Measurements from ENCODE around the gene SH3BP5.

Gene SH3BP5

DNA sequence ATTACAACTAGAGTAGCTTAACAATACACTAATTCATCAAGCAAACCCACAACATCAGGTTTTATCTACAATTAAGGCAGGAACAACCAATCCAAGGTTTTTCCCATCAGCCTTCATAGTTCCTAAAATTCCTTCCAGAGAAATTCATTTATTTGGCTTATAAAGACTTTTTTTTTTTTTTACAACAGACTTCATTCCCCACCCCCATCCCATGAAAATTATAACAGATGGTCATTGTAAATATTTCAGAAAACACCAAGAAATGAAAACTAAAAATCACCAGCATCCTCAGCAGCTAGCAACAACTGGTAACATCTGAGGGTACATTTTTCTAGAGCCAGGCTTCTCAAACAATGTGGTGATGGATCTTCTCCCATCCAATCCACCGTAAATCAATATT, 11.0 kb downstream of the SH3BP5 start:
- no peak overlapping the region for H4K8ac ChIP-seq (ENCODE audit: low read depth, low read length)
- H2BK15ac ChIP-seq (ENCODE audit: low read length), result no peak overlapping the region
- no peak for DNase-seq (ENCODE audit: low spot score)
- H3K14ac ChIP-seq (ENCODE audit: low read length), result no peak overlapping the region
- no peak overlapping the region for H3K18ac ChIP-seq (ENCODE audit: low read length)
- no peak overlapping the region for H2BK120ac ChIP-seq (ENCODE audit: low read depth, low read length)
- H2BK5ac ChIP-seq (ENCODE audit: low read length), result no peak overlapping the region
- H3K79me1 ChIP-seq (ENCODE audit: low read depth, low read length), result no peaks in the 10 kb centered on the region
- no peak overlapping the region for H3K27ac ChIP-seq (replicated peaks; ENCODE audit: low read length)
- H3K9me3 ChIP-seq (replicated peaks in 1 of 2; ENCODE audit: control insufficient read depth in 2 of 2, insufficient read depth in 1 of 2, low read depth in 1 of 2, low read length in 2 of 2), result no peaks in the 10 kb centered on the region
- H2AFZ ChIP-seq (ENCODE audit: low read length), result no peak overlapping the region
- H4K91ac ChIP-seq (ENCODE audit: low read depth, low read length, poor library complexity), result no peak overlapping the region
- no CpG with 5 or more reads among the region's 1 CpG for WGBS, 2 donors (ENCODE audit: extremely low coverage in 2 of 2, insufficient read length in 2 of 2, insufficient replicate concordance in 1 of 2)
- H3K27me3 ChIP-seq (ENCODE audit: control insufficient read depth in 3 of 3, insufficient read depth in 3 of 3, low read depth in 1 of 3, low read length in 3 of 3), result no peaks in the 10 kb centered on the region
- no peaks in the 10 kb centered on the region for H3K36me3 ChIP-seq (replicated peaks in 1 of 2; ENCODE audit: control insufficient read depth in 2 of 2, insufficient read depth in 2 of 2, low read length in 2 of 2)
- H2AK5ac ChIP-seq (ENCODE audit: low read depth, low read length), result no peak overlapping the region
- H3K23ac ChIP-seq (ENCODE audit: low read depth, low read length, poor library complexity), result no peak overlapping the region
- no peak overlapping the region for H3K4me2 ChIP-seq (ENCODE audit: insufficient read depth, low read length, poor library complexity, severe bottlenecking)
- no peak overlapping the region for H3K4ac ChIP-seq (ENCODE audit: low read length)
- H3K4me3 ChIP-seq (ENCODE audit: low read length in 2 of 2), result no peak overlapping the region
- peaks cover 0 to 10% of the 10 kb centered on the region in 2 donors for H3K4me1 ChIP-seq (ENCODE audit: control insufficient read depth in 2 of 2, insufficient read depth in 1 of 2, low read depth in 1 of 2, low read length in 2 of 2)
- no peak overlapping the region for H3K9ac ChIP-seq (ENCODE audit: low read depth, low read length, poor library complexity)
- no peak overlapping the region for H2BK12ac ChIP-seq (ENCODE audit: low read length)

DNA sequence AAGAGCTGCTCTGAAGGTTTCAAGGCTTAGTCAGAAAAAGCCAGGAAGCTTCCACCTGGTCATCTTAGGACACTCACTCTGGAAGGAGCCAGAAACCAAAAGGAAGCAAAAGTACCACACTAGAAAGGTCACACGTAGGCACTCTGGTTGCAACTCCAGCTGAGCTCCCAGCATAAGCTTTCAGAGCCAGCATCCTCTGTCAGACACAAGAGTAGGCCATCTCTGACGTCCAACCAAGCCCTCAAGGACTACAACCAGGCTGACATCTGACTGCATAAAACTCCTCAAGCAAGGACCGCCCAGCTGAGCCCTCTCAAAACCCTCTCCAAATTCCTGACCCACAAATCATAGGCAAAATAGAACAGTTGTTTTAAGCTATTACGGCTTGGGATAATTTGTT, 12.8 kb downstream of the SH3BP5 start:
- Histone ChIP-seq H3K4me3 (ENCODE audit: low read length in 2 of 2) (no peak overlapping the region), H3K14ac (ENCODE audit: low read length) (no peak overlapping the region), H3K79me1 (ENCODE audit: low read depth, low read length) (no peaks in the 10 kb centered on the region), H2AFZ (ENCODE audit: low read length) (no peak overlapping the region), H3K23ac (ENCODE audit: low read depth, low read length, poor library complexity) (no peak overlapping the region), H3K18ac (ENCODE audit: low read length) (no peak overlapping the region), H3K9ac (ENCODE audit: low read depth, low read length, poor library complexity) (no peak overlapping the region), H3K36me3 (replicated peaks in 1 of 2; ENCODE audit: control insufficient read depth in 2 of 2, insufficient read depth in 2 of 2, low read length in 2 of 2) (no peaks in the 10 kb centered on the region), H2BK120ac (ENCODE audit: low read depth, low read length) (no peak overlapping the region), H3K27me3 (ENCODE audit: control insufficient read depth in 3 of 3, insufficient read depth in 3 of 3, low read depth in 1 of 3, low read length in 3 of 3) (no peaks in the 10 kb centered on the region), H3K4me1 (ENCODE audit: control insufficient read depth in 2 of 2, insufficient read depth in 1 of 2, low read depth in 1 of 2, low read length in 2 of 2) (peaks cover 0 to 7% of the 10 kb centered on the region in 2 donors), H3K27ac (replicated peaks; ENCODE audit: low read length) (no peak overlapping the region), H4K8ac (ENCODE audit: low read depth, low read length) (no peak overlapping the region), H3K4ac (ENCODE audit: low read length) (no peak overlapping the region), H2AK5ac (ENCODE audit: low read depth, low read length) (no peak overlapping the region), H2BK12ac (ENCODE audit: low read length) (no peak overlapping the region), H2BK15ac (ENCODE audit: low read length) (no peak overlapping the region), H4K91ac (ENCODE audit: low read depth, low read length, poor library complexity) (no peak overlapping the region), H3K9me3 (replicated peaks in 1 of 2; ENCODE audit: control insufficient read depth in 2 of 2, insufficient read depth in 1 of 2, low read depth in 1 of 2, low read length in 2 of 2) (no peaks in the 10 kb centered on the region), H3K4me2 (ENCODE audit: insufficient read depth, low read length, poor library complexity, severe bottlenecking) (no peak overlapping the region), H2BK5ac (ENCODE audit: low read length) (no peak overlapping the region)
- no CpG with 5 or more reads among the region's 4 CpGs for WGBS, 2 donors (ENCODE audit: extremely low coverage in 2 of 2, insufficient read length in 2 of 2, insufficient replicate concordance in 1 of 2)
- DNase-seq (ENCODE audit: low spot score), result no peak

DNA sequence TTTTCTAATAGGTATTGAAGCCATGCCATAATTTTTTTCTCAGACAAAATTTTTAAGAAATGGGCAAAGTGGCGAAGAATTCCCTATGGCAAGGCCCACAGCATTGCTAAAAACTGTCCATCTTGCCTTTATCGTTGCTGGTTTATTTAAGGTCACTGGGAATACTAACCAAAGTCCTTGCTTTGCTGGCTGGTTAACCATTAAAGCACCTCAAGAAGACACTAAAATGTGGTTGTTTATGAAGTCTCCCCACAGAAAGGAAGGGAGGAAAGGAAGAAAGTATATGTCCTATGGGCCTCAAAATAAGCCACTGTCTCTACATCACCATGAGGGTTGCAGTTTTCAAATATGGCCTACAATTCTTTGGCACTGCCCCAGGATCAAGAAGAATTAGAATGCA, 13.2 kb downstream of the SH3BP5 start:
- H3K23ac ChIP-seq (ENCODE audit: low read depth, low read length, poor library complexity), result no peak overlapping the region
- H3K4me3 ChIP-seq (ENCODE audit: low read length in 2 of 2), result no peak overlapping the region
- no peaks in the 10 kb centered on the region for H3K27me3 ChIP-seq (ENCODE audit: control insufficient read depth in 3 of 3, insufficient read depth in 3 of 3, low read depth in 1 of 3, low read length in 3 of 3)
- H3K9ac ChIP-seq (ENCODE audit: low read depth, low read length, poor library complexity), result no peak overlapping the region
- H3K27ac ChIP-seq (replicated peaks; ENCODE audit: low read length), result no peak overlapping the region
- DNase-seq (ENCODE audit: low spot score), result no peak
- H2AFZ ChIP-seq (ENCODE audit: low read length), result no peak overlapping the region
- H3K4me2 ChIP-seq (ENCODE audit: insufficient read depth, low read length, poor library complexity, severe bottlenecking), result no peak overlapping the region
- no peak overlapping the region for H4K91ac ChIP-seq (ENCODE audit: low read depth, low read length, poor library complexity)
- H3K36me3 ChIP-seq (replicated peaks in 1 of 2; ENCODE audit: control insufficient read depth in 2 of 2, insufficient read depth in 2 of 2, low read length in 2 of 2), result no peaks in the 10 kb centered on the region
- H3K4ac ChIP-seq (ENCODE audit: low read length), result no peak overlapping the region
- no peak overlapping the region for H2BK15ac ChIP-seq (ENCODE audit: low read length)
- H3K18ac ChIP-seq (ENCODE audit: low read length), result no peak overlapping the region
- H2BK5ac ChIP-seq (ENCODE audit: low read length), result no peak overlapping the region
- no peak overlapping the region for H3K14ac ChIP-seq (ENCODE audit: low read length)
- H2BK120ac ChIP-seq (ENCODE audit: low read depth, low read length), result no peak overlapping the region
- H3K4me1 ChIP-seq (ENCODE audit: control insufficient read depth in 2 of 2, insufficient read depth in 1 of 2, low read depth in 1 of 2, low read length in 2 of 2), result peaks cover 0 to 8% of the 10 kb centered on the region in 2 donors
- H4K8ac ChIP-seq (ENCODE audit: low read depth, low read length), result no peak overlapping the region
- H3K79me1 ChIP-seq (ENCODE audit: low read depth, low read length), result no peaks in the 10 kb centered on the region
- WGBS, 2 donors (ENCODE audit: extremely low coverage in 2 of 2, insufficient read length in 2 of 2, insufficient replicate concordance in 1 of 2), result no CpG with 5 or more reads among the region's 2 CpGs
- H2AK5ac ChIP-seq (ENCODE audit: low read depth, low read length), result no peak overlapping the region
- no peaks in the 10 kb centered on the region for H3K9me3 ChIP-seq (replicated peaks in 1 of 2; ENCODE audit: control insufficient read depth in 2 of 2, insufficient read depth in 1 of 2, low read depth in 1 of 2, low read length in 2 of 2)
- H2BK12ac ChIP-seq (ENCODE audit: low read length), result no peak overlapping the region

GRCh38 chr3:15318661-15319060, 13.7 kb downstream of the SH3BP5 start:
- H3K27me3 ChIP-seq (ENCODE audit: control insufficient read depth in 3 of 3, insufficient read depth in 3 of 3, low read depth in 1 of 3, low read length in 3 of 3), result no peaks in the 10 kb centered on the region
- no peak for DNase-seq (ENCODE audit: low spot score)
- no peak overlapping the region for H3K4me3 ChIP-seq (ENCODE audit: low read length in 2 of 2)
- H3K23ac ChIP-seq (ENCODE audit: low read depth, low read length, poor library complexity), result no peak overlapping the region
- no peak overlapping the region for H2BK15ac ChIP-seq (ENCODE audit: low read length)
- no peaks in the 10 kb centered on the region for H3K36me3 ChIP-seq (replicated peaks in 1 of 2; ENCODE audit: control insufficient read depth in 2 of 2, insufficient read depth in 2 of 2, low read length in 2 of 2)
- no peak overlapping the region for H3K27ac ChIP-seq (replicated peaks; ENCODE audit: low read length)
- no peak overlapping the region for H2BK120ac ChIP-seq (ENCODE audit: low read depth, low read length)
- H3K4me1 ChIP-seq (ENCODE audit: control insufficient read depth in 2 of 2, insufficient read depth in 1 of 2, low read depth in 1 of 2, low read length in 2 of 2), result peaks cover 0 to 8% of the 10 kb centered on the region in 2 donors
- H3K9me3 ChIP-seq (replicated peaks in 1 of 2; ENCODE audit: control insufficient read depth in 2 of 2, insufficient read depth in 1 of 2, low read depth in 1 of 2, low read length in 2 of 2), result no peaks in the 10 kb centered on the region
- no peak overlapping the region for H4K91ac ChIP-seq (ENCODE audit: low read depth, low read length, poor library complexity)
- no peaks in the 10 kb centered on the region for H3K79me1 ChIP-seq (ENCODE audit: low read depth, low read length)
- H3K14ac ChIP-seq (ENCODE audit: low read length), result no peak overlapping the region
- H2AFZ ChIP-seq (ENCODE audit: low read length), result no peak overlapping the region
- no peak overlapping the region for H3K18ac ChIP-seq (ENCODE audit: low read length)
- H2AK5ac ChIP-seq (ENCODE audit: low read depth, low read length), result no peak overlapping the region
- no peak overlapping the region for H3K9ac ChIP-seq (ENCODE audit: low read depth, low read length, poor library complexity)
- WGBS, 2 donors (ENCODE audit: extremely low coverage in 2 of 2, insufficient read length in 2 of 2, insufficient replicate concordance in 1 of 2), result no CpG with 5 or more reads among the region's 8 CpGs
- H2BK5ac ChIP-seq (ENCODE audit: low read length), result no peak overlapping the region
- H3K4me2 ChIP-seq (ENCODE audit: insufficient read depth, low read length, poor library complexity, severe bottlenecking), result no peak overlapping the region
- no peak overlapping the region for H4K8ac ChIP-seq (ENCODE audit: low read depth, low read length)
- no peak overlapping the region for H2BK12ac ChIP-seq (ENCODE audit: low read length)
- no peak overlapping the region for H3K4ac ChIP-seq (ENCODE audit: low read length)
